Loucy (cell line): ENCODE results near the gene VTCN1.

Experiments used
- H2AFZ ChIP-seq: fragments of 200-600 bp; sonication (generic); 2 replicates; pipeline ENCODE4 v1.6.0; 2016; ENCODE audit warnings: antibody characterized with exemption, mild to moderate bottlenecking, low read length, moderate library complexity
- H3F3A ChIP-seq: fragments of 200-600 bp; 2 replicates; pipeline ENCODE4 v1.6.0; 2016; ENCODE audit warnings: antibody characterized with exemption, low read depth, mild to moderate bottlenecking
- H3K27me3 ChIP-seq: fragments of 200-600 bp; sonication (generic); 2 replicates; pipeline ENCODE4 v1.6.1; 2014; ENCODE audit warnings: low read length, mild to moderate bottlenecking; ENCODE audit not compliant: insufficient read depth, poor library complexity, severe bottlenecking
- H3K36me3 ChIP-seq: fragments of 200-600 bp; sonication (generic); 2 replicates; pipeline ENCODE4 v1.6.1; 2016; ENCODE audit warnings: low read length; ENCODE audit not compliant: insufficient read depth
- H3K4me1 ChIP-seq: fragments of 200-600 bp; sonication (generic); 2 replicates; pipeline ENCODE4 v1.5.1; 2014; ENCODE audit warnings: low read length, mild to moderate bottlenecking; ENCODE audit not compliant: insufficient read depth, poor library complexity, severe bottlenecking
- H3K4me2 ChIP-seq: fragments of 200-600 bp; sonication (generic); 2 replicates; pipeline ENCODE4 v1.6.0; 2014; ENCODE audit warnings: antibody characterized with exemption, low read length, low read depth, mild to moderate bottlenecking; ENCODE audit not compliant: poor library complexity, severe bottlenecking
- H3K4me3 ChIP-seq: fragments of 200-600 bp; sonication (generic); 2 replicates; pipeline ENCODE4 v1.5.1; 2014; ENCODE audit warnings: low read length, mild to moderate bottlenecking, mixed read lengths; ENCODE audit not compliant: poor library complexity, severe bottlenecking
- H3K79me2 ChIP-seq: fragments of 200-600 bp; sonication (generic); 2 replicates; pipeline ENCODE4 v1.6.1; 2014; ENCODE audit warnings: low read length; ENCODE audit not compliant: insufficient read depth
- H3K9ac ChIP-seq: fragments of 200-600 bp; sonication (generic); 2 replicates; pipeline ENCODE4 v1.6.0; 2014; ENCODE audit warnings: mild to moderate bottlenecking, low read depth, low read length, moderate library complexity; ENCODE audit not compliant: poor library complexity, severe bottlenecking
- H3K9me2 ChIP-seq: fragments of 200-600 bp; sonication (generic); replicated peaks from 2 replicates; pipeline ENCODE4 v1.6.1; 2016; ENCODE audit warnings: low read depth, low read length, mixed read lengths
- H3K9me3 ChIP-seq: fragments of 200-600 bp; sonication (generic); 2 replicates; pipeline ENCODE4 v1.6.1; 2014; ENCODE audit warnings: mild to moderate bottlenecking, antibody characterized with exemption, low read length, low read depth; ENCODE audit not compliant: insufficient read depth
- H4K20me1 ChIP-seq: fragments of 200-600 bp; sonication (generic); 2 replicates; pipeline ENCODE4 v1.6.0; 2014; ENCODE audit warnings: antibody characterized with exemption, low read length, mild to moderate bottlenecking; ENCODE audit not compliant: insufficient read depth, poor library complexity, severe bottlenecking
- EZH2phosphoT487 ChIP-seq: fragments of 200-600 bp; IDR thresholded peaks from 2 replicates; pipeline ENCODE4 v1.6.1; 2018; ENCODE audit warnings: antibody characterized with exemption, mild to moderate bottlenecking, moderate library complexity, borderline replicate concordance
- TF ChIP-seq, protein P1 (sequence below): fragments of 200-600 bp; sonication (generic); conservative IDR thresholded peaks from 2 replicates; pipeline ENCODE4 v1.5.1; 2014; ENCODE audit warnings: mild to moderate bottlenecking, antibody characterized with exemption, low read length

VTCN1 gene

DNA sequence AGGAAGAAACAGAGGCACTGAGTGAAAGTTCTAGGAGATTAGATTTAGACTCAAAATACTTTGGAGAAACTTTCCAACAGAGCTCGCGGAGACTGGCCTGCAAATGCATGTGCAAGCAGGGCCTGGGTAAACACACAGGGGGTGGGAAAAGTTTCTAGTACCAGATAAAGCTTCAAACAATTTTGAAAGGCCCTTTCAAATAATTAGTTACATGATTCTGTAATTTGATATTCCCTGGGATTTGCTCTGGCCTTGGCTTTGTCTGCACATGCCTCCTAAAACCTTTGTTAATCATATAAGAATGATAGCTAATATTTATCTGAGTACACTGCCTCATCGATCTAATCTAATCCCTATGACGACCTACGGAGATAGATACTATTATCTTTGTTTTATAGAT lies 31.3 kb downstream of the VTCN1 start:
- H3K9me2 ChIP-seq = no peaks in the 10 kb centered on the region
- TF ChIP-seq, protein P1, sequence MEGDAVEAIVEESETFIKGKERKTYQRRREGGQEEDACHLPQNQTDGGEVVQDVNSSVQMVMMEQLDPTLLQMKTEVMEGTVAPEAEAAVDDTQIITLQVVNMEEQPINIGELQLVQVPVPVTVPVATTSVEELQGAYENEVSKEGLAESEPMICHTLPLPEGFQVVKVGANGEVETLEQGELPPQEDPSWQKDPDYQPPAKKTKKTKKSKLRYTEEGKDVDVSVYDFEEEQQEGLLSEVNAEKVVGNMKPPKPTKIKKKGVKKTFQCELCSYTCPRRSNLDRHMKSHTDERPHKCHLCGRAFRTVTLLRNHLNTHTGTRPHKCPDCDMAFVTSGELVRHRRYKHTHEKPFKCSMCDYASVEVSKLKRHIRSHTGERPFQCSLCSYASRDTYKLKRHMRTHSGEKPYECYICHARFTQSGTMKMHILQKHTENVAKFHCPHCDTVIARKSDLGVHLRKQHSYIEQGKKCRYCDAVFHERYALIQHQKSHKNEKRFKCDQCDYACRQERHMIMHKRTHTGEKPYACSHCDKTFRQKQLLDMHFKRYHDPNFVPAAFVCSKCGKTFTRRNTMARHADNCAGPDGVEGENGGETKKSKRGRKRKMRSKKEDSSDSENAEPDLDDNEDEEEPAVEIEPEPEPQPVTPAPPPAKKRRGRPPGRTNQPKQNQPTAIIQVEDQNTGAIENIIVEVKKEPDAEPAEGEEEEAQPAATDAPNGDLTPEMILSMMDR = no peak
- TF ChIP-seq EZH2phosphoT487 = no peak
- no peak overlapping the region for H3K9ac ChIP-seq

DNA sequence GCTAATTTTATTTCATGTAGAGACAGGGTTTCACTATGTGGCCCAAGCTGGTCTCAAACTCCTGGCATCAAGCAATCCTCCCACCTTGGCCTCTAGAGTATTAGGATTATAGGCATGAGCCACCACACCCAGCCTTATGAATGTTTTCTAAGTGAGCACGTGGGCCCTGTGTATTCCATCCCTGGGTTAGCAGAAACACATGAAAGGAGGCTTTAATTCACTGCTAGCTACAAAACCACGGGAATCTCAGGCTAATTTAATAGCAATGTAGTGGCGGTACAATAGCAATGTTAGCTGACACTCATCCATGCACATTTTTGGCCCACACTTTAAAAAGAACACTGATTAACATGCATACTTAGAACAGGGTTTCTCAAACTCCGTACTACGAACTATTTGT lies 32.0 kb downstream of the VTCN1 start:
- no peaks in the 10 kb centered on the region for H3K4me1 ChIP-seq
- H3K36me3 ChIP-seq = no peaks in the 10 kb centered on the region
- H3K27me3 ChIP-seq = no peaks in the 10 kb centered on the region
- no peak overlapping the region for H3K4me2 ChIP-seq
- no peaks in the 10 kb centered on the region for H3K79me2 ChIP-seq
- H3K4me3 ChIP-seq = no peak overlapping the region
- H2AFZ ChIP-seq = no peak overlapping the region
- H4K20me1 ChIP-seq = no peaks in the 10 kb centered on the region
- H3K9me3 ChIP-seq = no peaks in the 10 kb centered on the region
- no peaks in the 10 kb centered on the region for H3K9me2 ChIP-seq
- no peak for TF ChIP-seq EZH2phosphoT487
- TF ChIP-seq, protein P1 = no peak
- no peaks in the 10 kb centered on the region for H3F3A ChIP-seq
- H3K9ac ChIP-seq = no peak overlapping the region

More for the DNA sequence above, 31.3 kb downstream of the VTCN1 start:
- no peaks in the 10 kb centered on the region for H3F3A ChIP-seq
- no peaks in the 10 kb centered on the region for H3K9me3 ChIP-seq
- H3K4me3 ChIP-seq = no peak overlapping the region
- no peaks in the 10 kb centered on the region for H3K4me1 ChIP-seq
- no peaks in the 10 kb centered on the region for H3K36me3 ChIP-seq
- H3K79me2 ChIP-seq = no peaks in the 10 kb centered on the region
- no peaks in the 10 kb centered on the region for H4K20me1 ChIP-seq
- no peak overlapping the region for H2AFZ ChIP-seq
- H3K27me3 ChIP-seq = no peaks in the 10 kb centered on the region
- H3K4me2 ChIP-seq = no peak overlapping the region

DNA sequence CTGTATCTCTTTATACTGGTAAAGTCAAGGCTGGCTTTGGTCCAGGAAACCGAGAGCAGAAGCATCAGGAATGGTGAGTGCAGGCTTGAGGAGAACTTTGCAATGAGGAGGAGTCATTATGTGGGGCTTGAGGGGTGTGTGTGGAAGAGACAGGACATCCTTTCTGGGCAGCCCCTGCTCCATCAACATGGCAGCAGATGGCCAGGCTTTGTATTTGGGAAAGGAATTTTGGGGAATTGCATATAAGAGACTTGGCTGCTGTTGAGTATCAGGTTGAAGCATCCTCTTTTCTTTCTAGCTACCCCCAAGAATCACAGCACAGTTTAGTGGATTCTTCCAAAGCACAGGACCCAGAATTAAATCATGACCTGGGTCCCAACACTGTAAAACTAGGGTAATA lies 33.4 kb downstream of the VTCN1 start:
- Histone ChIP-seq H3K4me1 (no peaks in the 10 kb centered on the region), H3F3A (no peaks in the 10 kb centered on the region), H4K20me1 (no peaks in the 10 kb centered on the region), H3K9ac (no peak overlapping the region), H3K79me2 (no peaks in the 10 kb centered on the region), H3K36me3 (no peaks in the 10 kb centered on the region), H3K9me3 (no peaks in the 10 kb centered on the region), H2AFZ (no peak overlapping the region), H3K4me3 (no peak overlapping the region), H3K4me2 (no peak overlapping the region), H3K27me3 (no peaks in the 10 kb centered on the region), H3K9me2 (no peaks in the 10 kb centered on the region)
- TF ChIP-seq, protein P1 = no peak
- TF ChIP-seq EZH2phosphoT487 = no peak
